Measurements from ENCODE around the gene IGF2BP3.

DNA sequence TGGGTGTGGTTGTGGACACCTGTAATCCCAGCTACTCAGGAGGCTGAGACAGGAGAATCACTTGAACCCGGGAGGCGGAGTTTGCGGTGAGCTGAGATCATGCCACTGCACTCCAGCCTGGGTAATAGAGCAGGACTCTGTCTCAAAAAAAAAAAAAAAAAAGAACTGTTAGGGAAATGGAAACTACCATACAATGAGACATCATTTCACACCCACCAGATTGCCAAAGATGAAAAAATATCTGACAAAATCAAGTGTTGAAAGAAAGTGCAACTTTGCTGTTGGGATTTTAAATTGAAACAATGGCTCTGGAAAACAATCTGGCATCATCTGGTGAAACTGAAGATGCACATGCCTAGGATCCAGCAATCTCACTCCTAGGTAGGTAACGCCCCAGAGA is 187.2 kb downstream of the IGF2BP3 start:
- TF ChIP-seq POLR2AphosphoS5 (IDR thresholded peaks at IDR 0.05): no peak
- TF ChIP-seq, protein P1, sequence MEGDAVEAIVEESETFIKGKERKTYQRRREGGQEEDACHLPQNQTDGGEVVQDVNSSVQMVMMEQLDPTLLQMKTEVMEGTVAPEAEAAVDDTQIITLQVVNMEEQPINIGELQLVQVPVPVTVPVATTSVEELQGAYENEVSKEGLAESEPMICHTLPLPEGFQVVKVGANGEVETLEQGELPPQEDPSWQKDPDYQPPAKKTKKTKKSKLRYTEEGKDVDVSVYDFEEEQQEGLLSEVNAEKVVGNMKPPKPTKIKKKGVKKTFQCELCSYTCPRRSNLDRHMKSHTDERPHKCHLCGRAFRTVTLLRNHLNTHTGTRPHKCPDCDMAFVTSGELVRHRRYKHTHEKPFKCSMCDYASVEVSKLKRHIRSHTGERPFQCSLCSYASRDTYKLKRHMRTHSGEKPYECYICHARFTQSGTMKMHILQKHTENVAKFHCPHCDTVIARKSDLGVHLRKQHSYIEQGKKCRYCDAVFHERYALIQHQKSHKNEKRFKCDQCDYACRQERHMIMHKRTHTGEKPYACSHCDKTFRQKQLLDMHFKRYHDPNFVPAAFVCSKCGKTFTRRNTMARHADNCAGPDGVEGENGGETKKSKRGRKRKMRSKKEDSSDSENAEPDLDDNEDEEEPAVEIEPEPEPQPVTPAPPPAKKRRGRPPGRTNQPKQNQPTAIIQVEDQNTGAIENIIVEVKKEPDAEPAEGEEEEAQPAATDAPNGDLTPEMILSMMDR (IDR thresholded peaks at IDR 0.05): no peak

All from breast epithelium (tissue), 3 donors.